Smooth muscle cell (in vitro differentiated cells): ENCODE results near the gene WHRN. TPM values are rescaled to one million over a fixed set of nuclear protein-coding genes. Genes with fewer than 3 reads are reported as not detected.

Experiments used
- DNase-seq: peaks from one replicate; lab custom pipeline; 2025; ENCODE audit not compliant: unreplicated experiment; lab: John Stamatoyannopoulos, UW
- H2AFZ ChIP-seq: fragments of 200-600 bp; sonication (generic); 2 replicates; pipeline ENCODE4 v1.6.0; 2016; ENCODE audit warnings: antibody characterized with exemption, low read depth, mild to moderate bottlenecking
- H3F3A ChIP-seq: fragments of 200-600 bp; sonication (generic); 2 replicates; pipeline ENCODE4 v1.6.0; 2017; ENCODE audit warnings: antibody characterized with exemption, low read depth
- H3K27ac ChIP-seq: fragments of 200-600 bp; sonication (generic); 2 replicates; pipeline ENCODE4 v1.5.1; 2016; ENCODE audit warnings: low read depth, mild to moderate bottlenecking
- H3K27me3 ChIP-seq: fragments of 200-600 bp; sonication (generic); 2 replicates; pipeline ENCODE4 v1.6.1; 2016; ENCODE audit warnings: low read depth, mild to moderate bottlenecking
- H3K36me3 ChIP-seq: fragments of 200-600 bp; sonication (generic); 2 replicates; pipeline ENCODE4 v1.5.1; 2016; ENCODE audit warnings: low read depth
- H3K4me1 ChIP-seq: fragments of 200-600 bp; sonication (generic); 2 replicates; pipeline ENCODE4 v1.5.1; 2016; ENCODE audit warnings: low read depth
- H3K4me2 ChIP-seq: fragments of 200-600 bp; sonication (generic); 2 replicates; pipeline ENCODE4 v1.6.0; 2016; ENCODE audit warnings: mild to moderate bottlenecking
- H3K4me3 ChIP-seq: fragments of 200-600 bp; sonication (generic); 2 replicates; pipeline ENCODE4 v1.5.1; 2016; ENCODE audit warnings: mild to moderate bottlenecking
- H3K79me2 ChIP-seq: fragments of 200-600 bp; sonication (generic); 2 replicates; pipeline ENCODE4 v1.6.0; 2016; ENCODE audit warnings: low read depth, mild to moderate bottlenecking
- H3K9ac ChIP-seq: fragments of 200-600 bp; sonication (generic); 2 replicates; pipeline ENCODE4 v1.6.0; 2016; ENCODE audit warnings: low read depth
- H3K9me3 ChIP-seq: fragments of 200-600 bp; sonication (generic); replicated peaks from 2 replicates; pipeline ENCODE4 v1.5.1; 2016; ENCODE audit warnings: low read depth
- H4K20me1 ChIP-seq: fragments of 200-600 bp; sonication (generic); 2 replicates; pipeline ENCODE4 v1.6.0; 2016; ENCODE audit warnings: low read depth
- WGBS: methylation state at CpG from one replicate; pipeline ENCODE4 v1.1.7; 2016; ENCODE audit warnings: low lambda C conversion rate; 5-methylcytosine and 5-hydroxymethylcytosine counted together
- polyA plus RNA-seq: library from polyadenylated mRNA; unstranded; fragments of >200 nt; fragmentation: Nextera tagmentation; extraction: Ambion mirVana; gene quantifications from 2 replicates; pipeline ENCODE4 v1.2.1, GENCODE V29; 2016
- total RNA-seq: library from RNA; depleted of rRNA; stranded (reverse); fragments of >200 nt; gene quantifications from 2 replicates; pipeline ENCODE4 v1.2.3, GENCODE V29; 2014
- TF ChIP-seq, protein P1 (sequence below): fragments of 200-600 bp; sonication (generic); IDR thresholded peaks from 2 replicates; pipeline ENCODE4 v1.5.1; 2017; ENCODE audit warnings: borderline replicate concordance, mild to moderate bottlenecking, antibody characterized with exemption; ENCODE audit not compliant: insufficient read depth, poor library complexity, severe bottlenecking

The WHRN gene
- total and polyA plus RNA-seq, 2 experiments from 2014 or later = 3.6 to 12.9 TPM

DNA sequence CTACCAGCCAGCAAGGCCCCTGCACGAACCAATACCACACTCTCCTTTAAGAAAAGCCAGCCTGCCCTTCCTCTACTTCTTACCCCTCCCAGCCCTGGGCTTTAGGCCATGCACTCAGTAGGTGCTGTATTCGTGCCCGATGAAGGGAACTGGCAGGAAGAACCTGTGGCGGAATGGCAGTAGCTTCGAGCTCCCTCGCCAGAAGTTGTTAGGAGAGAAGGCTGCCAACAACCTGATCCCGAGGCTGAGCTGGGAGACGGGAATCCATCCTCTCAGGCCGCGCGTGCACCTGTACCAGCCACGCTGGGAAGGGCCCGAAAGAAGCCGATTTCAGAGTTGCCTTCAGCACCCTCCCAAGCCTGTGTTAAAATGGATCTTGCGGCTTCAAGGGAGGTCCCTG is 72.2 kb downstream of the WHRN start:
- Histone ChIP-seq H3K9me3 (no peaks in the 10 kb centered on the region), H3K4me2 (no peak overlapping the region), H3K79me2 (no peaks in the 10 kb centered on the region), H3K4me1 (no peaks in the 10 kb centered on the region), H3K27me3 (no peaks in the 10 kb centered on the region), H3F3A (no peaks in the 10 kb centered on the region), H3K4me3 (no peak overlapping the region), H2AFZ (no peak overlapping the region), H4K20me1 (no peaks in the 10 kb centered on the region), H3K36me3 (no peaks in the 10 kb centered on the region), H3K9ac (no peak overlapping the region), H3K27ac (no peak overlapping the region)
- TF ChIP-seq, protein P1, sequence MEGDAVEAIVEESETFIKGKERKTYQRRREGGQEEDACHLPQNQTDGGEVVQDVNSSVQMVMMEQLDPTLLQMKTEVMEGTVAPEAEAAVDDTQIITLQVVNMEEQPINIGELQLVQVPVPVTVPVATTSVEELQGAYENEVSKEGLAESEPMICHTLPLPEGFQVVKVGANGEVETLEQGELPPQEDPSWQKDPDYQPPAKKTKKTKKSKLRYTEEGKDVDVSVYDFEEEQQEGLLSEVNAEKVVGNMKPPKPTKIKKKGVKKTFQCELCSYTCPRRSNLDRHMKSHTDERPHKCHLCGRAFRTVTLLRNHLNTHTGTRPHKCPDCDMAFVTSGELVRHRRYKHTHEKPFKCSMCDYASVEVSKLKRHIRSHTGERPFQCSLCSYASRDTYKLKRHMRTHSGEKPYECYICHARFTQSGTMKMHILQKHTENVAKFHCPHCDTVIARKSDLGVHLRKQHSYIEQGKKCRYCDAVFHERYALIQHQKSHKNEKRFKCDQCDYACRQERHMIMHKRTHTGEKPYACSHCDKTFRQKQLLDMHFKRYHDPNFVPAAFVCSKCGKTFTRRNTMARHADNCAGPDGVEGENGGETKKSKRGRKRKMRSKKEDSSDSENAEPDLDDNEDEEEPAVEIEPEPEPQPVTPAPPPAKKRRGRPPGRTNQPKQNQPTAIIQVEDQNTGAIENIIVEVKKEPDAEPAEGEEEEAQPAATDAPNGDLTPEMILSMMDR = no peak
- no peak for DNase-seq
- 92% methylated on average over 15 of the region's 15 CpGs for WGBS

DNA sequence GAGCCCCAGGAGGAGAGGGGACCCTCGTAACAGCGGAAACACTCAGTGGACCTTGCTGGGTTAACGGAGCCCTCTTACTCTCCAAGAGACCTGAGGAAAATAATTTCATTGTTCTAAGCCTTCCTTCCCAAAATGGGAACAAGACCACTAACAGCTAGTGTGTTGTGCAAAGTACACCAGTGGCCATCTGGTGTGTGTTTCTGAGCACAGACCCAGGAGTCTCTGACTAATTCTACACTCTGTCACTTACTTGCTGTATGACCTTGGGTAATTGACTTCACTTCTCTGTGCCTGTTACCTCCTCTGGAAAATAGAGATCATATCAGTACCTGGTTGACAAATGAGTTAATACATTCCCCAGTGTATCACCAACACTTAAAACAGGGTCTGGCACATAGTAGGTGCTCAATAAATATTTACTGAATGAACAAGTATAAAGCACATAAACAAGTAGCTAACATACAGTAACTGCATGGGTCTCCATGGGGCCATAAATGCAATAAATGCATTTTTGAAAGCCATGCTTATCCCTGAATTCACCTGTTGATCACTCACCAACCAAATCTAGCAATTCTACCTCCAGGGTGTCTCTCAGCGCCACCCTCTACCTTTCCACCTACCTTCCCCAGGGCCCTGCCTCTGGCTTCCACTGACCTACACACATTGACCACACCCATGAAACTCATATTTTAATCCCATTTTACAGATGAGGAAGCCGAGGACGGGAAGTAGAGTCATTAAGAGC is 72.8 kb downstream of the WHRN start:
- Histone ChIP-seq H3F3A (no peaks in the 10 kb centered on the region), H3K27ac (no peak overlapping the region), H3K27me3 (no peaks in the 10 kb centered on the region), H3K4me3 (no peak overlapping the region), H3K9me3 (no peaks in the 10 kb centered on the region), H3K79me2 (no peaks in the 10 kb centered on the region), H3K4me1 (no peaks in the 10 kb centered on the region), H3K36me3 (no peaks in the 10 kb centered on the region), H3K9ac (no peak overlapping the region), H4K20me1 (no peaks in the 10 kb centered on the region), H3K4me2 (no peak overlapping the region), H2AFZ (no peak overlapping the region)
- 81% methylated on average over 6 of the region's 6 CpGs for WGBS
- TF ChIP-seq, protein P1 = no peak
- DNase-seq = no peak

DNA sequence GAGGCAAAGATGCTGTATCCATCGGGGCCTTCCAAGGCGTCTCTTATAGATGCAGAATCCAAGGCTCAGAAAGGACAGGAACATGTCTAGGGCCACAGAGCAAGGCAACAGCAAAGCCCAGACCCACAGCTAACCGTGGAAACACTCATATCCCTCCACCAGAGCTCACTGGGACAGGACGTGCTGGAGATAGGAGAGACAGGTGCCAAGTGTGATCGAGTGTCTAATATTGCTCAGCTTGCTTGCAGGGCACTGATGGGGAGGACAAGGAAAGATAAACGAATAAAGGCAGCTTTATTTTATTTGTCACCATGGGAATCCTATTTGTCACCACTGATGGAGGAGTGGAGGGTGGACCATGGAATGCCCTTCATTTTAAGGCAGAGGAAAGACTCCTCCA is 73.5 kb downstream of the WHRN start:
- H4K20me1 ChIP-seq = no peaks in the 10 kb centered on the region
- H2AFZ ChIP-seq = no peak overlapping the region
- no peaks in the 10 kb centered on the region for H3F3A ChIP-seq
- no peak overlapping the region for H3K4me3 ChIP-seq
- H3K4me1 ChIP-seq = no peaks in the 10 kb centered on the region
- H3K27ac ChIP-seq = no peak overlapping the region
- TF ChIP-seq, protein P1 = no peak
- no peak overlapping the region for H3K9ac ChIP-seq
- H3K36me3 ChIP-seq = no peaks in the 10 kb centered on the region
- H3K9me3 ChIP-seq = no peaks in the 10 kb centered on the region
- no peak for DNase-seq
- 89% methylated on average over 6 of the region's 6 CpGs for WGBS
- H3K4me2 ChIP-seq = no peak overlapping the region
- no peaks in the 10 kb centered on the region for H3K79me2 ChIP-seq
- no peaks in the 10 kb centered on the region for H3K27me3 ChIP-seq

- Histone ChIP-seq H3F3A (no peaks in the 10 kb centered on the region), H3K36me3 (no peaks in the 10 kb centered on the region), H3K4me3 (no peak overlapping the region), H2AFZ (no peak overlapping the region), H3K9ac (no peak overlapping the region), H3K27ac (no peak overlapping the region), H3K79me2 (no peaks in the 10 kb centered on the region), H3K4me2 (no peak overlapping the region), H3K4me1 (no peaks in the 10 kb centered on the region), H4K20me1 (no peaks in the 10 kb centered on the region), H3K27me3 (no peaks in the 10 kb centered on the region), H3K9me3 (no peaks in the 10 kb centered on the region)
- no peak for DNase-seq
- TF ChIP-seq, protein P1 = no peak
- WGBS = 94% methylated on average over 4 of the region's 4 CpGs
Observed at GRCh38 chr9:114431003-114431402, 74.3 kb downstream of the WHRN start.
